GM23338 (cell line): ENCODE results near the gene DPYSL3. TPM values are rescaled to one million over a fixed set of nuclear protein-coding genes. Genes with fewer than 3 reads are reported as not detected.

Experiments
- ATAC-seq: fragments of 200-7000 bp; cut with Tn5 transposase; 3 replicates; pipeline ENCODE4 v1.9.1; 2020
- DNase-seq: peaks from one replicate; pipeline ENCODE4 v3.0.0-alpha.2; 2015; ENCODE audit warnings: low spot score
- H2AFZ ChIP-seq: fragments of 200-600 bp; sonication (generic); 2 replicates; pipeline ENCODE4 v1.8.0; 2016; ENCODE audit warnings: antibody characterized with exemption, mild to moderate bottlenecking, moderate library complexity
- H3F3A ChIP-seq: fragments of 200-600 bp; sonication (generic); replicated peaks from 2 replicates; pipeline ENCODE4 v1.8.0; 2017; ENCODE audit warnings: antibody characterized with exemption, mixed run types, low read depth
- H3K27ac ChIP-seq: fragments of 200-600 bp; sonication (generic); 2 replicates; pipeline ENCODE4 v1.6.1; 2016; ENCODE audit warnings: low read depth
- H3K27me3 ChIP-seq: fragments of 200-600 bp; sonication (generic); 2 replicates; pipeline ENCODE4 v1.8.0; 2016; ENCODE audit warnings: mild to moderate bottlenecking, mixed run types, moderate library complexity; ENCODE audit not compliant: insufficient read depth
- H3K36me3 ChIP-seq: fragments of 200-600 bp; sonication (generic); 2 replicates; pipeline ENCODE4 v1.8.0; 2016; ENCODE audit warnings: mild to moderate bottlenecking; ENCODE audit not compliant: insufficient read depth
- H3K4me1 ChIP-seq: fragments of 200-600 bp; sonication (generic); 2 replicates; pipeline ENCODE4 v1.8.0; 2016; ENCODE audit warnings: mild to moderate bottlenecking, moderate library complexity; ENCODE audit not compliant: insufficient read depth
- H3K4me2 ChIP-seq: fragments of 200-600 bp; sonication (generic); 2 replicates; pipeline ENCODE4 v1.7.1; 2017; ENCODE audit warnings: mixed run types
- H3K4me3 ChIP-seq: fragments of 200-600 bp; sonication (generic); 2 replicates; pipeline ENCODE4 v1.6.1; 2016; ENCODE audit warnings: mixed run types
- H3K79me2 ChIP-seq: fragments of 200-600 bp; sonication (generic); replicated peaks from 2 replicates; pipeline ENCODE4 v1.8.0; 2017; ENCODE audit warnings: mild to moderate bottlenecking; ENCODE audit not compliant: insufficient read depth
- H3K9me2 ChIP-seq: fragments of 200-600 bp; sonication (generic); 2 replicates; pipeline ENCODE4 v1.8.0; 2017; ENCODE audit not compliant: insufficient read depth
- H4K20me1 ChIP-seq: fragments of 200-600 bp; sonication (generic); replicated peaks from 2 replicates; pipeline ENCODE4 v1.8.0; 2017; ENCODE audit warnings: mild to moderate bottlenecking; ENCODE audit not compliant: insufficient read depth
- H3K27ac Mint-ChIP-seq: 2 replicates; pipeline ENCODE4 v1.8.0; 2020; ENCODE audit warnings: inconsistent platforms, mild to moderate bottlenecking, moderate library complexity, mixed read lengths
- H3K27me3 Mint-ChIP-seq: 3 replicates; pipeline ENCODE4 v1.8.0; 2022; ENCODE audit warnings: low read depth, mild to moderate bottlenecking, moderate library complexity, mixed read lengths, inconsistent platforms; ENCODE audit not compliant: insufficient read depth, poor library complexity
- H3K36me3 Mint-ChIP-seq: 3 replicates; pipeline ENCODE4 v1.8.0; 2021; ENCODE audit warnings: low read depth, mild to moderate bottlenecking, inconsistent platforms, moderate library complexity, mixed read lengths
- H3K4me1 Mint-ChIP-seq: 3 replicates; pipeline ENCODE4 v1.8.0; 2020; ENCODE audit warnings: mild to moderate bottlenecking, inconsistent platforms, mixed read lengths
- H3K4me3 Mint-ChIP-seq: 3 replicates; pipeline ENCODE4 v1.8.0; 2021; ENCODE audit warnings: moderate library complexity, mild to moderate bottlenecking, inconsistent platforms, mixed read lengths
- H3K9me3 Mint-ChIP-seq: 3 replicates; pipeline ENCODE4 v1.8.0; 2020; ENCODE audit warnings: moderate library complexity, mild to moderate bottlenecking, inconsistent platforms, mixed read lengths
- CREB1 ChIP-seq: fragments of 250-450 bp; sonication (Bioruptor Pico); IDR thresholded peaks from 2 replicates; pipeline ENCODE4 v1.5.0; 2020; ENCODE audit warnings: low read depth, mild to moderate bottlenecking, moderate library complexity
- CTCF ChIP-seq, 2 experiments: fragments of 200-600 bp in 1 of 2; sonication (generic) in 1 of 2; conservative IDR thresholded peaks; 2 replicates each; pipeline versions ENCODE4 v1.5.1 to v1.6.1; 2016 to 2017; ENCODE audit warnings: antibody characterized with exemption in 2 of 2, low read depth in 2 of 2, mild to moderate bottlenecking in 2 of 2, moderate library complexity in 1 of 2
- ETS1 ChIP-seq: IDR thresholded peaks from 2 replicates; pipeline ENCODE4 v1.6.1; 2016; ENCODE audit warnings: antibody characterized with exemption
- EZH2 ChIP-seq: fragments of 200-600 bp; sonication (generic); IDR thresholded peaks from one replicate; pipeline ENCODE4 v1.8.0; 2017; ENCODE audit warnings: antibody characterized with exemption, mild to moderate bottlenecking, low read depth; ENCODE audit not compliant: unreplicated experiment
- EZH2phosphoT487 ChIP-seq: fragments of 200-600 bp; sonication (generic); IDR thresholded peaks from one replicate; pipeline ENCODE4 v1.8.1; 2018; ENCODE audit warnings: antibody characterized with exemption; ENCODE audit not compliant: unreplicated experiment
- JUNB ChIP-seq: IDR thresholded peaks from one replicate; pipeline ENCODE4 v1.6.1; 2016; ENCODE audit warnings: antibody characterized with exemption; ENCODE audit not compliant: unreplicated experiment
- NANOG ChIP-seq: IDR thresholded peaks from 2 replicates; pipeline ENCODE4 v1.6.1; 2016; ENCODE audit warnings: antibody characterized with exemption, borderline replicate concordance
- POLR2AphosphoS5 ChIP-seq: IDR thresholded peaks from 2 replicates; pipeline ENCODE4 v1.6.1; 2016; ENCODE audit warnings: antibody characterized with exemption, low read depth
- REST ChIP-seq: IDR thresholded peaks from one replicate; pipeline ENCODE4 v1.6.1; 2018; ENCODE audit warnings: antibody characterized with exemption; ENCODE audit not compliant: unreplicated experiment
- STAT1 ChIP-seq: IDR thresholded peaks from one replicate; pipeline ENCODE4 v1.6.1; 2016; ENCODE audit warnings: antibody characterized with exemption; ENCODE audit not compliant: unreplicated experiment
- ZNF114 ChIP-seq: fragments of 250-450 bp; sonication (Bioruptor Pico); IDR thresholded peaks from 2 replicates; pipeline ENCODE4 v1.5.0; 2020; ENCODE audit warnings: mild to moderate bottlenecking, moderate library complexity
- ZNF331 ChIP-seq: fragments of 250-450 bp; sonication (Bioruptor Pico); IDR thresholded peaks from 2 replicates; pipeline ENCODE4 v1.5.0; 2020; ENCODE audit warnings: low read depth, mild to moderate bottlenecking, moderate library complexity
- polyA plus RNA-seq: library from polyadenylated mRNA; unstranded; fragments of >200 nt; fragmentation: Nextera tagmentation; extraction: Ambion mirVana; gene quantifications from 2 replicates; pipeline ENCODE4 v1.2.1, GENCODE V29; 2016
- total RNA-seq: library from RNA; depleted of rRNA; stranded (reverse); fragments of >200 nt; shearing (Covaris generic); gene quantifications from 2 replicates; pipeline ENCODE4 v1.2.3, GENCODE V29; 2014

DPYSL3 gene
- total and polyA plus RNA-seq, 2 experiments from 2014 or later = 97.6 to 455 TPM

- no peak for TF ChIP-seq STAT1
Measured at GRCh38 chr5:147390654-147391225, 119.1 kb downstream of the DPYSL3 start (continued).

GRCh38 chr5:147388184-147389108, 121.4 kb downstream of the DPYSL3 start:
- peak overlapping the region; percentile 32 for H3K27ac Mint-ChIP-seq

GRCh38 chr5:147387109-147387508, 122.8 kb downstream of the DPYSL3 start:
- Histone ChIP-seq H3K4me1 (peaks cover 35% of the 10 kb centered on the region), H3K9me2 (no peaks in the 10 kb centered on the region), H3F3A (peaks cover 19% of the 10 kb centered on the region; the same call in 1 of the 2 replicates), H3K27me3 (no peaks in the 10 kb centered on the region), H2AFZ (no peak overlapping the region), H4K20me1 (peaks cover 6% of the 10 kb centered on the region), H3K4me2 (no peak overlapping the region), H3K27ac (no peak overlapping the region), H3K4me3 (no peak overlapping the region), H3K36me3 (peaks cover 15% of the 10 kb centered on the region), H3K79me2 (no peaks in the 10 kb centered on the region)
- Mint-ChIP-seq H3K4me1 (peaks cover 43% of the 10 kb centered on the region), H3K4me3 (no peak overlapping the region), H3K27me3 (peaks cover 21% of the 10 kb centered on the region), H3K36me3 (peaks cover 22% of the 10 kb centered on the region), H3K27ac (no peak overlapping the region), H3K9me3 (no peaks in the 10 kb centered on the region)
- ATAC-seq = no peak
- DNase-seq = no peak
- no peak for TF ChIP-seq NANOG
- TF ChIP-seq ZNF114 (CRISPR knock-in tag) = no peak
- no peak for TF ChIP-seq JUNB
- no peak for TF ChIP-seq REST
- TF ChIP-seq CTCF (conservative IDR thresholded peaks at IDR 0.05; ENCODE audit: low read depth in 2 of 2) = no peak
- TF ChIP-seq CREB1 (CRISPR knock-in tag) = no peak
- TF ChIP-seq EZH2 = no peak
- TF ChIP-seq POLR2AphosphoS5 = no peak
- no peak for TF ChIP-seq EZH2phosphoT487
- no peak for TF ChIP-seq ETS1
- TF ChIP-seq ZNF331 (CRISPR knock-in tag) = no peak

More at GRCh38 chr5:147388184-147389108, 121.4 kb downstream of the DPYSL3 start:
- Histone ChIP-seq H2AFZ (no peak overlapping the region), H3K4me1 (peaks cover 23% of the 10 kb centered on the region), H3K4me3 (no peak overlapping the region), H4K20me1 (peaks cover 8% of the 10 kb centered on the region), H3K27ac (peak overlapping the region; percentile 59), H3K27me3 (no peaks in the 10 kb centered on the region), H3K36me3 (peaks cover 27% of the 10 kb centered on the region), H3K4me2 (no peak overlapping the region), H3F3A (peaks cover 24% of the 10 kb centered on the region), H3K9me2 (no peaks in the 10 kb centered on the region), H3K79me2 (no peaks in the 10 kb centered on the region)
- ATAC-seq (peak; percentile 61), DNase-seq (peak; percentile 50)
- H3K9me3 Mint-ChIP-seq = no peaks in the 10 kb centered on the region
- peaks cover 45% of the 10 kb centered on the region for H3K4me1 Mint-ChIP-seq
- H3K36me3 Mint-ChIP-seq = peaks cover 35% of the 10 kb centered on the region
- no peak overlapping the region for H3K4me3 Mint-ChIP-seq
- peaks cover 24% of the 10 kb centered on the region for H3K27me3 Mint-ChIP-seq
- TF ChIP-seq POLR2AphosphoS5 (0 out of 2 replicates have a peak, but pooled peaks have one; percentile 30), ZNF331 (CRISPR knock-in tag) (no peak)
